HEK293 (cell line): ENCODE measurements around the gene PNISR.

Source experiments
- BCL6B ChIP-seq: fragments of 450-650 bp; formaldehyde crosslinking; IDR thresholded peaks from 2 replicates; pipeline ENCODE4 v1.5.1; 2017; ENCODE audit warnings: missing biosample characterization, missing genetic modification characterization
- IKZF3 ChIP-seq: fragments of 450-650 bp; IDR thresholded peaks from 2 replicates; pipeline ENCODE4 v1.5.0; 2018; ENCODE audit warnings: missing biosample characterization, mild to moderate bottlenecking, missing genetic modification characterization, moderate library complexity
- KLF10 ChIP-seq: fragments of 450-650 bp; IDR thresholded peaks from 2 replicates; pipeline ENCODE4 v1.5.1; 2018; ENCODE audit warnings: missing biosample characterization, mild to moderate bottlenecking, missing genetic modification characterization
- KLF17 ChIP-seq: fragments of 450-650 bp; formaldehyde crosslinking; IDR thresholded peaks from 2 replicates; pipeline ENCODE4 v1.5.1; 2016; ENCODE audit warnings: missing biosample characterization, missing genetic modification characterization
- KLF7 ChIP-seq: fragments of 450-650 bp; formaldehyde crosslinking; IDR thresholded peaks from 2 replicates; pipeline ENCODE4 v1.5.1; 2016; ENCODE audit warnings: missing biosample characterization, missing genetic modification characterization, borderline replicate concordance
- KLF8 ChIP-seq: fragments of 450-650 bp; formaldehyde crosslinking; IDR thresholded peaks from 2 replicates; pipeline ENCODE4 v1.5.1; 2016; ENCODE audit warnings: missing biosample characterization, missing genetic modification characterization
- TCF7L2 ChIP-seq: IDR thresholded peaks from 2 replicates; pipeline ENCODE4 v1.6.1; 2011; ENCODE audit warnings: low read depth, mild to moderate bottlenecking, inconsistent platforms, low read length, moderate library complexity, borderline replicate concordance
- ZBTB44 ChIP-seq: fragments of 450-650 bp; IDR thresholded peaks from 2 replicates; pipeline ENCODE4 v1.5.1; 2018; ENCODE audit warnings: missing biosample characterization, mild to moderate bottlenecking, missing genetic modification characterization
- ZBTB6 ChIP-seq: fragments of 450-650 bp; formaldehyde crosslinking; IDR thresholded peaks from 2 replicates; pipeline ENCODE4 v1.5.1; 2017; ENCODE audit warnings: missing biosample characterization, missing genetic modification characterization
- ZBTB8A ChIP-seq: fragments of 450-650 bp; formaldehyde crosslinking; IDR thresholded peaks from 2 replicates; pipeline ENCODE4 v1.5.1; 2016; ENCODE audit warnings: missing biosample characterization, missing genetic modification characterization
- ZNF10 ChIP-seq: fragments of 450-650 bp; formaldehyde crosslinking; IDR thresholded peaks from 2 replicates; pipeline ENCODE4 v1.5.1; 2017; ENCODE audit warnings: missing biosample characterization, missing genetic modification characterization
- ZNF138 ChIP-seq: fragments of 450-650 bp; formaldehyde crosslinking; IDR thresholded peaks from 2 replicates; pipeline ENCODE4 v1.5.1; 2016; ENCODE audit warnings: missing biosample characterization, missing genetic modification characterization, borderline replicate concordance
- ZNF140 ChIP-seq: fragments of 450-650 bp; formaldehyde crosslinking; IDR thresholded peaks from 2 replicates; pipeline ENCODE4 v1.5.1; 2016; ENCODE audit warnings: missing biosample characterization, missing genetic modification characterization
- ZNF148 ChIP-seq: fragments of 450-650 bp; formaldehyde crosslinking; IDR thresholded peaks from 2 replicates; pipeline ENCODE4 v1.5.0; 2017; ENCODE audit warnings: missing biosample characterization, missing genetic modification characterization, borderline replicate concordance
- ZNF157 ChIP-seq: fragments of 450-650 bp; formaldehyde crosslinking; IDR thresholded peaks from 2 replicates; pipeline ENCODE4 v1.5.1; 2016; ENCODE audit warnings: missing biosample characterization, missing genetic modification characterization
- ZNF2 ChIP-seq: fragments of 450-650 bp; formaldehyde crosslinking; IDR thresholded peaks from 2 replicates; pipeline ENCODE4 v1.5.1; 2016; ENCODE audit warnings: missing biosample characterization, missing genetic modification characterization
- ZNF223 ChIP-seq: fragments of 450-650 bp; formaldehyde crosslinking; IDR thresholded peaks from 2 replicates; pipeline ENCODE4 v1.5.1; 2016; ENCODE audit warnings: missing biosample characterization, missing genetic modification characterization
- ZNF274 ChIP-seq, 2 experiments: fragments of 200-500 bp in 1 of 2; fragments of 450-650 bp in 1 of 2; sonication (Bioruptor generic) in 1 of 2; formaldehyde crosslinking in 1 of 2; IDR thresholded peaks; 2 replicates each; pipeline versions ENCODE4 v1.5.1 to v1.6.1; 2014 to 2016; ENCODE audit warnings: borderline replicate concordance in 1 of 2, inconsistent platforms in 1 of 2, low read length in 1 of 2, missing biosample characterization in 1 of 2, missing genetic modification characterization in 1 of 2
- ZNF292 ChIP-seq: fragments of 450-650 bp; formaldehyde crosslinking; IDR thresholded peaks from 2 replicates; pipeline ENCODE4 v1.5.1; 2016; ENCODE audit warnings: low read depth, missing biosample characterization, missing genetic modification characterization, borderline replicate concordance
- ZNF311 ChIP-seq: fragments of 450-650 bp; formaldehyde crosslinking; IDR thresholded peaks from 2 replicates; pipeline ENCODE4 v1.5.1; 2017; ENCODE audit warnings: missing biosample characterization, missing genetic modification characterization, borderline replicate concordance
- ZNF354C ChIP-seq: fragments of 450-650 bp; formaldehyde crosslinking; IDR thresholded peaks from 2 replicates; pipeline ENCODE4 v1.5.1; 2016; ENCODE audit warnings: missing biosample characterization, missing genetic modification characterization, low read depth, borderline replicate concordance
- ZNF394 ChIP-seq: fragments of 450-650 bp; formaldehyde crosslinking; IDR thresholded peaks from 2 replicates; pipeline ENCODE4 v1.5.1; 2016; ENCODE audit warnings: missing biosample characterization, missing genetic modification characterization, mild to moderate bottlenecking, moderate library complexity, borderline replicate concordance
- ZNF548 ChIP-seq: fragments of 450-650 bp; formaldehyde crosslinking; IDR thresholded peaks from 2 replicates; pipeline ENCODE4 v1.5.1; 2016; ENCODE audit warnings: missing biosample characterization, missing genetic modification characterization
- ZNF596 ChIP-seq: fragments of 450-650 bp; IDR thresholded peaks from 2 replicates; pipeline ENCODE4 v1.5.0; 2018; ENCODE audit warnings: missing biosample characterization, mild to moderate bottlenecking, missing genetic modification characterization, moderate library complexity
- ZNF610 ChIP-seq: fragments of 450-650 bp; formaldehyde crosslinking; IDR thresholded peaks from 2 replicates; pipeline ENCODE4 v1.5.1; 2016; ENCODE audit warnings: missing biosample characterization, missing genetic modification characterization, borderline replicate concordance
- ZNF658 ChIP-seq: fragments of 450-650 bp; formaldehyde crosslinking; IDR thresholded peaks from 2 replicates; pipeline ENCODE4; 2016; ENCODE audit warnings: missing biosample characterization, missing genetic modification characterization
- ZNF660 ChIP-seq: fragments of 450-650 bp; IDR thresholded peaks from 2 replicates; pipeline ENCODE4 v1.5.1; 2018; ENCODE audit warnings: missing biosample characterization, mild to moderate bottlenecking, missing genetic modification characterization
- ZNF830 ChIP-seq: fragments of 450-650 bp; IDR thresholded peaks from 2 replicates; pipeline ENCODE4 v1.5.0; 2018; ENCODE audit warnings: missing biosample characterization, missing genetic modification characterization, low read depth, mild to moderate bottlenecking, moderate library complexity
- ZNF843 ChIP-seq: fragments of 450-650 bp; formaldehyde crosslinking; IDR thresholded peaks from 2 replicates; pipeline ENCODE4 v1.5.1; 2016; ENCODE audit warnings: missing biosample characterization, missing genetic modification characterization
- ZSCAN16 ChIP-seq: fragments of 450-650 bp; formaldehyde crosslinking; IDR thresholded peaks from 2 replicates; pipeline ENCODE4 v1.5.1; 2016; ENCODE audit warnings: missing biosample characterization, missing genetic modification characterization

Gene PNISR

GRCh38 chr6:99393698-99394531 lies 31.2 kb downstream of the PNISR start, which contains the start of gene COQ3 (continued):
- no peak for TF ChIP-seq ZNF140 (tag by site-specific recombination)
- TF ChIP-seq TCF7L2 = no peak
- TF ChIP-seq ZNF394 (tag by site-specific recombination) = peak; percentile 80; the same call in 1 of the 2 replicates
- no peak for TF ChIP-seq ZNF292 (tag by site-specific recombination)
- no peak for TF ChIP-seq ZNF157 (tag by site-specific recombination)
- TF ChIP-seq ZBTB6 (tag by site-specific recombination) = no peak
- no peak for TF ChIP-seq ZNF548 (tag by site-specific recombination)
- TF ChIP-seq ZNF311 = no peak
- no peak for TF ChIP-seq ZNF223 (tag by site-specific recombination)
- peak; percentile 35; the same call in 1 of the 2 replicates for TF ChIP-seq KLF7 (tag by site-specific recombination)
- no peak for TF ChIP-seq BCL6B (tag by site-specific recombination)
- no peak for TF ChIP-seq ZNF830 (tag by site-specific recombination)
- TF ChIP-seq IKZF3 (tag by site-specific recombination) = 0 out of 2 replicates have a peak, but pooled peaks have one; percentile 45
- no peak for TF ChIP-seq ZNF658 (tag by site-specific recombination)
- no peak for TF ChIP-seq ZNF138
- TF ChIP-seq ZNF843 = peak; percentile 80; the same call in 1 of the 2 replicates
- TF ChIP-seq ZNF596 (tag by site-specific recombination) = no peak
- peak; percentile 93 for TF ChIP-seq KLF8 (tag by site-specific recombination)
- TF ChIP-seq ZNF354C (tag by site-specific recombination) = no peak
- no peak for TF ChIP-seq ZNF274 (IDR thresholded peaks at IDR 0.05; ENCODE audit: low read length)
- TF ChIP-seq ZNF274 (tag by site-specific recombination; IDR thresholded peaks at IDR 0.05; ENCODE audit: borderline replicate concordance) = no peak
- TF ChIP-seq ZNF10 = no peak
- TF ChIP-seq KLF17 (tag by site-specific recombination) = peak; percentile 62; the same call in 1 of the 2 replicates
- TF ChIP-seq KLF10 = no peak
- peak; percentile 67 for TF ChIP-seq ZBTB8A
- TF ChIP-seq ZNF148 (tag by site-specific recombination) = no peak
- TF ChIP-seq ZNF660 = peak; percentile 91
- peak; percentile 93 for TF ChIP-seq ZNF2 (tag by site-specific recombination)
- TF ChIP-seq ZSCAN16 (tag by site-specific recombination) = no peak
- peak; percentile 72; the same call in 1 of the 2 replicates for TF ChIP-seq ZNF610 (tag by site-specific recombination)
- TF ChIP-seq ZBTB44 = no peak
